Panc1 (cell line): ENCODE data around the gene CDCA7L. TPM values are rescaled to one million over a fixed set of nuclear protein-coding genes. Genes with fewer than 3 reads are reported as not detected.
A peak's percentile ranks its signal among the peaks of the same experiment; 100 is the strongest.

Source experiments
- ATAC-seq: fragments of 200-7000 bp; cut with Tn5 transposase; 2 replicates; pipeline ENCODE4 v1.9.1; 2020; ENCODE audit warnings: mild to moderate bottlenecking, moderate library complexity
- Bru-seq: library from RNA; stranded (reverse); fragments of 400-500 nt; gene quantifications from one replicate; lab custom pipeline; 2021; lab: Mats Ljungman, UMichigan
- BruChase-seq, 2 experiments: library from RNA; stranded (reverse); fragments of 400-500 nt; gene quantifications; one replicate each; lab custom pipeline; 2021; lab: Mats Ljungman, UMichigan
- BruUV-seq: library from RNA; stranded (reverse); fragments of 400-500 nt; replicated peaks from 2 replicates; lab custom pipeline; 2021; lab: Mats Ljungman, UMichigan
- CTCF ChIA-PET: fragments of 300-600 bp; sonication (Branson Sonifier 250); formaldehyde crosslinking; loops from one replicate; lab custom pipeline; 2022; ENCODE audit warnings: antibody characterized with exemption; lab: Charles Lee
- POLR2A ChIA-PET: fragments of 300-600 bp; sonication (Branson Sonifier 250); formaldehyde crosslinking; loops from one replicate; lab custom pipeline; 2022; ENCODE audit warnings: antibody characterized with exemption; lab: Charles Lee
- DNase-seq: peaks from one replicate; pipeline ENCODE4 v3.0.0-alpha.2; 2010; ENCODE audit warnings: low read depth, low spot score
- H3K27ac ChIP-seq: 2 replicates; pipeline ENCODE4 v1.5.1; 2011; ENCODE audit warnings: mild to moderate bottlenecking, low read length, inconsistent platforms
- H3K27me3 ChIP-seq: fragments of 200-500 bp; sonication (Bioruptor generic); 2 replicates; pipeline ENCODE4 v1.6.0; 2014; ENCODE audit warnings: low read length, inconsistent platforms; ENCODE audit not compliant: control insufficient read depth, insufficient read depth
- H3K36me3 ChIP-seq: fragments of 200-500 bp; sonication (Bioruptor generic); 2 replicates; pipeline ENCODE4 v1.5.1; 2014; ENCODE audit warnings: inconsistent platforms, mild to moderate bottlenecking, low read length, moderate library complexity; ENCODE audit not compliant: control insufficient read depth, insufficient read depth
- H3K4me1 ChIP-seq: 2 replicates; pipeline ENCODE4 v1.5.1; 2011; ENCODE audit warnings: inconsistent platforms, mild to moderate bottlenecking, low read length, moderate library complexity; ENCODE audit not compliant: control insufficient read depth, insufficient read depth
- H3K4me3 ChIP-seq, 2 experiments: 2 replicates each; pipeline ENCODE4 v1.5.1; 2011 to 2012; ENCODE audit warnings: low read depth in 2 of 2, low read length in 2 of 2, mild to moderate bottlenecking in 2 of 2, inconsistent platforms in 1 of 2, moderate library complexity in 1 of 2
- H3K9me3 ChIP-seq: fragments of 200-500 bp; sonication (Bioruptor generic); 2 replicates; pipeline ENCODE4 v1.5.1; 2014; ENCODE audit warnings: low read depth, mild to moderate bottlenecking, inconsistent platforms, low read length, moderate library complexity; ENCODE audit not compliant: control insufficient read depth, insufficient read depth
- CTCF ChIP-seq: fragments of 450-650 bp; IDR thresholded peaks from 2 replicates; pipeline ENCODE4 v1.5.1; 2017; ENCODE audit warnings: mild to moderate bottlenecking
- POLR2AphosphoS5 ChIP-seq: IDR thresholded peaks from 2 replicates; pipeline ENCODE4 v1.6.1; 2012; ENCODE audit warnings: mild to moderate bottlenecking, low read depth, low read length, moderate library complexity
- REST ChIP-seq, 2 experiments: IDR thresholded peaks; 2 replicates each; pipeline ENCODE4 v1.6.1; 2011 to 2012; ENCODE audit warnings: low read depth in 2 of 2, control low read depth in 1 of 2, low read length in 1 of 2, mild to moderate bottlenecking in 1 of 2, moderate library complexity in 1 of 2; ENCODE audit not compliant: insufficient read depth in 1 of 2
- SIN3A ChIP-seq: IDR thresholded peaks from 2 replicates; pipeline ENCODE4 v1.6.1; 2012; ENCODE audit warnings: low read depth, mild to moderate bottlenecking, low read length, moderate library complexity, borderline replicate concordance; ENCODE audit not compliant: insufficient read depth
- TCF7L2 ChIP-seq: IDR thresholded peaks from 2 replicates; pipeline ENCODE4 v1.6.1; 2011; ENCODE audit warnings: mild to moderate bottlenecking, low read depth, low read length, inconsistent platforms
- in situ Hi-C: cut with HindIII; loops from 2 replicates; pipeline ENCODE4 v1.10.0; 2016; ENCODE audit warnings: low sequenced_read_pairs, low pct_unique_long_range_greater_than_20kb
- intact Hi-C: fragments of 100-400 bp; cut with micrococcal nuclease; formaldehyde crosslinking; loops from one replicate; pipeline ENCODE4 v1.10.0; 2022; ENCODE audit not compliant: unreplicated experiment
- long read RNA-seq: library from polyadenylated mRNA; unstranded; transcript quantifications from one replicate; pipeline ENCODE4 v2.0.0, GENCODE V29; 2021; ENCODE audit not compliant: unreplicated experiment
- polyA plus RNA-seq: library from polyadenylated mRNA; unstranded; fragments of >200 nt; gene quantifications from one replicate; pipeline ENCODE4 v1.2.1, GENCODE V29; 2012; ENCODE audit warnings: missing spikeins; ENCODE audit not compliant: insufficient read length
- total RNA-seq: library from RNA; stranded (reverse); gene quantifications from one replicate; pipeline ENCODE4 v1.2.1, GENCODE V29; 2021; ENCODE audit not compliant: unreplicated experiment

Gene CDCA7L
- total RNA-seq: 46.1 TPM
- polyA plus RNA-seq: 25.7 TPM
- Bru-seq, nascent RNA: percentile 77 among the genes with signal in this experiment
- percentile 70 among the genes with signal in this experiment for BruChase-seq, experiment 1, labeled RNA remaining after a 2-hour chase
- percentile 81 among the genes with signal in this experiment for BruChase-seq, experiment 2, labeled RNA remaining after a 6-hour chase
- long read RNA-seq, transcript CDCA7L-203 (10 exons, 3,066 nt): major isoform, 100 of 263 reads
- long read RNA-seq, transcript CDCA7L-202 (9 exons, 1,830 nt): minor isoform, 41 of 263 reads
- long read RNA-seq, partial matches to known transcripts: 14 of 263 reads
- long read RNA-seq, other reads (novel, unspliced or antisense): 104 of 263 reads

- DNase-seq: peak; percentile 17
- no peaks in the 10 kb centered on the region; the same call in 1 of the 2 replicates for H3K27me3 ChIP-seq
- H3K36me3 ChIP-seq: no peaks in the 10 kb centered on the region; the same call in 1 of the 2 replicates
- ChIA-PET POLR2A (no interaction called here), CTCF (no interaction called here)
- H3K4me3 ChIP-seq: peak within 1 kb of the TSS; percentile 68 to 93
- ATAC-seq: peak; percentile 96
- H3K27ac ChIP-seq: peak within 1 kb of the TSS; percentile 86
- peaks cover 16% of the 10 kb centered on the region for H3K4me1 ChIP-seq
- in situ Hi-C loops: no loop called here
- intact Hi-C loops: no loop called here
- no TSS peak for BruUV-seq
- no peaks in the 10 kb centered on the region for H3K9me3 ChIP-seq
- TF ChIP-seq POLR2AphosphoS5 (peak; percentile 71), REST (IDR thresholded peaks at IDR 0.05; ENCODE audit: insufficient read depth in 1 of 2, low read depth in 2 of 2, low read length in 1 of 2) (no peak), SIN3A (peak; percentile 70; the same call in 1 of the 2 replicates), TCF7L2 (peak; percentile 70), CTCF (no peak)
Observed at GRCh38 chr7:21945454-21946221, at the start of gene CDCA7L. CDCA7L (minus strand) TSS chr7:21945899; CDS start chr7:21945804, 95 bp downstream.

- POLR2A ChIA-PET: no interaction called here
- in situ Hi-C loops (no loop called here), intact Hi-C loops (no loop called here)
- Histone ChIP-seq H3K27me3 (no peaks in the 10 kb centered on the region), H3K9me3 (no peaks in the 10 kb centered on the region), H3K27ac (no peak overlapping the region), H3K4me3 (no peak overlapping the region), H3K36me3 (no peaks in the 10 kb centered on the region), H3K4me1 (no peaks in the 10 kb centered on the region)
- CTCF ChIA-PET: no interaction called here
- TF ChIP-seq REST (IDR thresholded peaks at IDR 0.05; ENCODE audit: insufficient read depth in 1 of 2, low read depth in 2 of 2, low read length in 1 of 2): no peak
- TF ChIP-seq SIN3A: no peak
- no peak for TF ChIP-seq POLR2AphosphoS5
- no peak for TF ChIP-seq TCF7L2
- TF ChIP-seq CTCF: no peak
- ATAC-seq (no peak), DNase-seq (no peak)
- BruUV-seq: no TSS peak
Observed at GRCh38 chr7:21986096-21986495, 40.4 kb upstream of the CDCA7L start.
